ENCODE data around the gene MARK4.

Gene MARK4

DNA sequence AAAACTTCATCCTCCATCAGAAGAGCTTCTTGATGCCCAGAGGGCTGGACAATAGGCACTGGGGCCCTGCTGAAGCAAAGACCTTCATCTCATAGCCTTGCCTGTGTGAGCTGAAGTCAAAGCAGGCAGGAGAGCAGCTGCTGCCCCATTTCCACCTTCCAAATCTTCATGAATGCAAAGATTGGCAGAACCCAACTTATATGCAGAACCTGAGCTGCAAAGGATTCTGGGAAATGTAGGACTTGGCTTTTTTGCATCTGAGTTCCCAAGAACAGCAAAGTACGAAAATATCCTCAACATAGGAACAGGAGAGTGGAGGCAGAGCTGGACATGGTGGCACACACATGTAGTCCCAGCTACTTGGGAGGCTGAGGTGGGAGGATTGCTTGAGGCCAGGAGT, 40.8 kb downstream of the MARK4 start:
- Histone ChIP-seq H3K27me3 (ENCODE audit: control insufficient read depth, insufficient read depth, low read length) (no peaks in the 10 kb centered on the region), H3K4me1 (ENCODE audit: control insufficient read depth, insufficient read depth, low read length) (no peaks in the 10 kb centered on the region), H3K27ac (ENCODE audit: low read length) (no peak overlapping the region), H3K36me3 (ENCODE audit: control insufficient read depth, insufficient read depth, low read length) (0 out of 2 replicates have a peak, but pooled peaks cover 3% of the 10 kb centered on the region), H3K4me3 (ENCODE audit: low read length) (no peak overlapping the region), H3K9me3 (ENCODE audit: control insufficient read depth, insufficient read depth, low read length) (no peaks in the 10 kb centered on the region)
- WGBS (ENCODE audit: insufficient coverage, insufficient read length): no CpG with 5 or more reads among the region's 1 CpG
- no peak for DNase-seq (ENCODE audit: low read depth, low spot score)

GRCh38 chr19:45293682-45294081, 42.6 kb downstream of the MARK4 start:
- no CpG with 5 or more reads among the region's 4 CpGs for WGBS (ENCODE audit: insufficient coverage, insufficient read length)

GRCh38 chr19:45294291-45295029, 43.4 kb downstream of the MARK4 start:
- 0 out of 2 replicates have a peak, but pooled peaks cover 3% of the 10 kb centered on the region for H3K36me3 ChIP-seq (ENCODE audit: control insufficient read depth, insufficient read depth, low read length)
- no peak for DNase-seq (ENCODE audit: low read depth, low spot score)
- H3K27ac ChIP-seq (ENCODE audit: low read length): no peak overlapping the region
- H3K9me3 ChIP-seq (ENCODE audit: control insufficient read depth, insufficient read depth, low read length): no peaks in the 10 kb centered on the region
- H3K4me1 ChIP-seq (ENCODE audit: control insufficient read depth, insufficient read depth, low read length): no peaks in the 10 kb centered on the region
- H3K27me3 ChIP-seq (ENCODE audit: control insufficient read depth, insufficient read depth, low read length): no peaks in the 10 kb centered on the region
- no CpG with 5 or more reads among the region's 12 CpGs for WGBS (ENCODE audit: insufficient coverage, insufficient read length)
- no peak overlapping the region for H3K4me3 ChIP-seq (ENCODE audit: low read length)

More at GRCh38 chr19:45293682-45294081, 42.6 kb downstream of the MARK4 start:
- Histone ChIP-seq H3K4me3 (ENCODE audit: low read length) (no peak overlapping the region), H3K27ac (ENCODE audit: low read length) (no peak overlapping the region), H3K4me1 (ENCODE audit: control insufficient read depth, insufficient read depth, low read length) (no peaks in the 10 kb centered on the region), H3K9me3 (ENCODE audit: control insufficient read depth, insufficient read depth, low read length) (no peaks in the 10 kb centered on the region), H3K36me3 (ENCODE audit: control insufficient read depth, insufficient read depth, low read length) (0 out of 2 replicates have a peak, but pooled peaks cover 3% of the 10 kb centered on the region), H3K27me3 (ENCODE audit: control insufficient read depth, insufficient read depth, low read length) (no peaks in the 10 kb centered on the region)
- DNase-seq (ENCODE audit: low read depth, low spot score): no peak

DNA sequence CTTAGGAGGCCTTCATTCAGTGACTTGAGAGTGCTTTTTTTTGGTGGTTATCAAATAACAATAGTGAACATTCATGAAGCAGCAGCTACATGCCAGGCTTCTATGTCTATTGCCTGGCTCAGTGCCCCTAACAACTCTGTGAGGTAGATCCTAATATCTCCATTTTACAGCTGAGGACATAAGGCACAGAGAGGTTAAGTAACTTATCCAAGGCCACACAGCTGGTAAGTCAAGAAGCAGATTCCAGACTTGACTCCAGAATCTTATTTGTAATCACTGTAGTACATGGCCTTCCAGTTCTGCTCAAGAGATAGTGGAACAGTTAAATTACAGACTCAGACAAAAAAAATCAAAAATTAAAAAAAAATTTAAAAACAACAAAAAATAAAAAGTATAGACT, 44.8 kb downstream of the MARK4 start:
- H3K27me3 ChIP-seq (ENCODE audit: control insufficient read depth, insufficient read depth, low read length): no peaks in the 10 kb centered on the region
- no peak for DNase-seq (ENCODE audit: low read depth, low spot score)
- no peak overlapping the region for H3K4me3 ChIP-seq (ENCODE audit: low read length)
- H3K9me3 ChIP-seq (ENCODE audit: control insufficient read depth, insufficient read depth, low read length): no peaks in the 10 kb centered on the region
- H3K4me1 ChIP-seq (ENCODE audit: control insufficient read depth, insufficient read depth, low read length): no peaks in the 10 kb centered on the region
- no peak overlapping the region for H3K27ac ChIP-seq (ENCODE audit: low read length)
- H3K36me3 ChIP-seq (ENCODE audit: control insufficient read depth, insufficient read depth, low read length): 0 out of 2 replicates have a peak, but pooled peaks cover 2% of the 10 kb centered on the region

DNA sequence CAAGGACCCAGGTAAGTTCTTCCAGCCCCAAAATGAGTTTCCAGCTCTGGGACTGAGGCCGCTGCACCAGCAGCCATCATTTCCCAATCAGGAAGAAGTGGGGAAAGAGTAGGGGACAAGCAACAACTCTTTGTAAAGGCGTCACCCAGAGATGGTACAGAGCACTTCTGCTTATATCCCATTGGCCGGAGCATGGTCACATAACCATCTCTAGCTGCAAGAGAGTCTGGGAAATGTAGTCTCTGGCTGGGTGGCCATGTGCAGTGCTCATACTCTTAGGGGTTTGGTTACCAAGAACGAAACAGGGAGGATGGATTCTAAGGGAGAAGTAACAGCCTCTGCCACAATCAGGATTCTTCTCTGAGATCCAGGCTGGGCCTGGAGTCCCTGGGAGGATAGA, 45.3 kb downstream of the MARK4 start:
- H3K27ac ChIP-seq (ENCODE audit: low read length): no peak overlapping the region
- H3K4me3 ChIP-seq (ENCODE audit: low read length): no peak overlapping the region
- H3K4me1 ChIP-seq (ENCODE audit: control insufficient read depth, insufficient read depth, low read length): no peaks in the 10 kb centered on the region
- DNase-seq (ENCODE audit: low read depth, low spot score): no peak
- H3K9me3 ChIP-seq (ENCODE audit: control insufficient read depth, insufficient read depth, low read length): no peaks in the 10 kb centered on the region
- 0 out of 2 replicates have a peak, but pooled peaks cover 2% of the 10 kb centered on the region for H3K36me3 ChIP-seq (ENCODE audit: control insufficient read depth, insufficient read depth, low read length)
- H3K27me3 ChIP-seq (ENCODE audit: control insufficient read depth, insufficient read depth, low read length): no peaks in the 10 kb centered on the region
- no CpG with 5 or more reads among the region's 4 CpGs for WGBS (ENCODE audit: insufficient coverage, insufficient read length)

GRCh38 chr19:45297674-45298073, 46.6 kb downstream of the MARK4 start:
- DNase-seq (ENCODE audit: low read depth, low spot score): no peak
- H3K27ac ChIP-seq (ENCODE audit: low read length): no peak overlapping the region
- no peak overlapping the region for H3K4me3 ChIP-seq (ENCODE audit: low read length)
- H3K36me3 ChIP-seq (ENCODE audit: control insufficient read depth, insufficient read depth, low read length): 0 out of 2 replicates have a peak, but pooled peaks cover 2% of the 10 kb centered on the region
- no CpG with 5 or more reads among the region's 18 CpGs for whole genome bisulfite sequencing (ENCODE audit: insufficient coverage, insufficient read length)
- no peaks in the 10 kb centered on the region for H3K9me3 ChIP-seq (ENCODE audit: control insufficient read depth, insufficient read depth, low read length)
- H3K4me1 ChIP-seq (ENCODE audit: control insufficient read depth, insufficient read depth, low read length): no peaks in the 10 kb centered on the region
- H3K27me3 ChIP-seq (ENCODE audit: control insufficient read depth, insufficient read depth, low read length): no peaks in the 10 kb centered on the region

GRCh38 chr19:45298264-45298663, 47.2 kb downstream of the MARK4 start:
- no peak overlapping the region for H3K4me3 ChIP-seq (ENCODE audit: low read length)
- no peaks in the 10 kb centered on the region for H3K4me1 ChIP-seq (ENCODE audit: control insufficient read depth, insufficient read depth, low read length)
- H3K27ac ChIP-seq (ENCODE audit: low read length): no peak overlapping the region
- no peaks in the 10 kb centered on the region for H3K27me3 ChIP-seq (ENCODE audit: control insufficient read depth, insufficient read depth, low read length)
- no peaks in the 10 kb centered on the region for H3K9me3 ChIP-seq (ENCODE audit: control insufficient read depth, insufficient read depth, low read length)
- no CpG with 5 or more reads among the region's 5 CpGs for WGBS (ENCODE audit: insufficient coverage, insufficient read length)
- H3K36me3 ChIP-seq (ENCODE audit: control insufficient read depth, insufficient read depth, low read length): 0 out of 2 replicates have a peak, but pooled peaks cover 2% of the 10 kb centered on the region
- DNase-seq (ENCODE audit: low read depth, low spot score): no peak

- no peak overlapping the region for H3K4me3 ChIP-seq (ENCODE audit: low read length)
- H3K9me3 ChIP-seq (ENCODE audit: control insufficient read depth, insufficient read depth, low read length): no peaks in the 10 kb centered on the region
- H3K27ac ChIP-seq (ENCODE audit: low read length): no peak overlapping the region
- no peaks in the 10 kb centered on the region for H3K4me1 ChIP-seq (ENCODE audit: control insufficient read depth, insufficient read depth, low read length)
- no CpG with 5 or more reads among the region's 6 CpGs for WGBS (ENCODE audit: insufficient coverage, insufficient read length)
- H3K27me3 ChIP-seq (ENCODE audit: control insufficient read depth, insufficient read depth, low read length): no peaks in the 10 kb centered on the region
- no peak for DNase-seq (ENCODE audit: low read depth, low spot score)
- 0 out of 2 replicates have a peak, but pooled peaks cover 2% of the 10 kb centered on the region for H3K36me3 ChIP-seq (ENCODE audit: control insufficient read depth, insufficient read depth, low read length)
These were observed 48.6 kb downstream of the MARK4 start for GRCh38 chr19:45299719-45300118.

DNA sequence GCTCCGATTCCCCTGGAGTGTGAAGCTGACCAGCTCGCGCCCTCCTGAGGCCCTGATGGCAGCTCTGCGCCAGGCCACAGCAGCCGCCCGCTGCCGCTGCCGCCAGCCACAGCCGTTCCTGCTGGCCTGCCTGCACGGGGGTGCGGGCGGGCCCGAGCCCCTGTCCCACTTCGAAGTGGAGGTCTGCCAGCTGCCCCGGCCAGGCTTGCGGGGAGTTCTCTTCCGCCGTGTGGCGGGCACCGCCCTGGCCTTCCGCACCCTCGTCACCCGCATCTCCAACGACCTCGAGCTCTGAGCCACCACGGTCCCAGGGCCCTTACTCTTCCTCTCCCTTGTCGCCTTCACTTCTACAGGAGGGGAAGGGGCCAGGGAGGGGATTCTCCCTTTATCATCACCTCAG, 51.3 kb downstream of the MARK4 start:
- Histone ChIP-seq H3K9me3 (ENCODE audit: control insufficient read depth, insufficient read depth, low read length) (no peaks in the 10 kb centered on the region), H3K4me1 (ENCODE audit: control insufficient read depth, insufficient read depth, low read length) (peaks cover 2% of the 10 kb centered on the region; the same call in 1 of the 2 replicates), H3K4me3 (ENCODE audit: low read length) (no peak overlapping the region), H3K27ac (ENCODE audit: low read length) (no peak overlapping the region), H3K36me3 (ENCODE audit: control insufficient read depth, insufficient read depth, low read length) (0 out of 2 replicates have a peak, but pooled peaks cover 2% of the 10 kb centered on the region), H3K27me3 (ENCODE audit: control insufficient read depth, insufficient read depth, low read length) (no peaks in the 10 kb centered on the region)
- DNase-seq (ENCODE audit: low read depth, low spot score): no peak
- WGBS (ENCODE audit: insufficient coverage, insufficient read length): no CpG with 5 or more reads among the region's 27 CpGs

- no peak overlapping the region for H3K27ac ChIP-seq (ENCODE audit: low read length)
- H3K4me3 ChIP-seq (ENCODE audit: low read length): no peak overlapping the region
- peaks cover 4% of the 10 kb centered on the region; the same call in 1 of the 2 replicates for H3K4me1 ChIP-seq (ENCODE audit: control insufficient read depth, insufficient read depth, low read length)
- WGBS (ENCODE audit: insufficient coverage, insufficient read length): no CpG with 5 or more reads among the region's 12 CpGs
- H3K36me3 ChIP-seq (ENCODE audit: control insufficient read depth, insufficient read depth, low read length): 0 out of 2 replicates have a peak, but pooled peaks cover 2% of the 10 kb centered on the region
- no peaks in the 10 kb centered on the region for H3K27me3 ChIP-seq (ENCODE audit: control insufficient read depth, insufficient read depth, low read length)
- H3K9me3 ChIP-seq (ENCODE audit: control insufficient read depth, insufficient read depth, low read length): no peaks in the 10 kb centered on the region
- no peak for DNase-seq (ENCODE audit: low read depth, low spot score)
These were observed 52.4 kb downstream of the MARK4 start for GRCh38 chr19:45303269-45304060.
